Endometrial microvascular endothelial cells (primary cell): Measurements from ENCODE around the gene KDR. TPM values are rescaled to one million over a fixed set of nuclear protein-coding genes. Genes with fewer than 3 reads are reported as not detected.

Experiments
- in situ Hi-C: cut with HindIII; loops from 2 replicates; pipeline ENCODE4 v1.10.0; 2017; ENCODE audit warnings: low sequenced_read_pairs, low pct_unique_long_range_greater_than_20kb; ENCODE audit errors: inconsistent ontology term
- total RNA-seq: library from RNA; depleted of rRNA; stranded (reverse); fragments of >200 nt; gene quantifications from one replicate; pipeline ENCODE4 v1.2.3, GENCODE V29; 2015; ENCODE audit errors: inconsistent ontology term

The KDR gene
- total RNA-seq, 1 donor from 2014 or later = 84.6 TPM

DNA sequence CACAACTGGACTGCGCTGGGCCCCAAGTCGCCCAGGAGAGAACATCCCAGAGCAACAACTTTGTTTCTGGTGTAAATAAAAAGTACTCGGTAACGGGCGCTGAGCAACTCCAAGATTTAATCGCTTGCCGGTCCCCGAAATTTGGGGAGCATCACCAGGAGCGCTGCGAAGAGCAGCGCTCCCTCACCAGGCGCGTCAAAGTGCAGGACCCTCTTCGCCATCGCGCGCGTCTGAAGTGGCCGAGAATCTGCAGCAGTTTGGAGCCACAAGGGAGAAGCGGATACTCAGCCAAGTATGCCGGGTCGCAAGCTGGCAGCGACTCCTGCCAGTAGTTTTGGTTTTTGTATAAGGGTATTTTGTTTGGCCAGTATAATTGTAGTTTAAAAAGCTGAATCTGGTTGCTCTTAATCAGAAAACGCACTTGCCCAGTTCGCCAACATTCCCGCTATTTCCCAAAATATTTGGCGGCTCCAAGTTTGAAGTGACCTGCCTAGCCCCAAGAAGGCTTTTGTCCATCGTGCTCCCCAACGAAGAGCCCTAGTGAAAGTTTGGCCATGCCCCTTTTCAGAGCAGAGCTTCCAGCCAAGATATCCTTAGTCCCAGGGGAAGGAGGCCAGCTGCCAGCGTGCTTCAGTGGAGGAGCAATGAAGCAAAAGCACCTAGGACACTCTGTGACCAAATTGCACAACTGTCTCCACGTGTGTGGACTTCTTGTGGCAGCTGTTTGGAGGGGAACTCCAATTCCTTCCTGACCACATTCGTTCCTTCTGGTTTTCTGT, 557 bp upstream of the KDR start:
- in situ Hi-C loops = no loop called here

DNA sequence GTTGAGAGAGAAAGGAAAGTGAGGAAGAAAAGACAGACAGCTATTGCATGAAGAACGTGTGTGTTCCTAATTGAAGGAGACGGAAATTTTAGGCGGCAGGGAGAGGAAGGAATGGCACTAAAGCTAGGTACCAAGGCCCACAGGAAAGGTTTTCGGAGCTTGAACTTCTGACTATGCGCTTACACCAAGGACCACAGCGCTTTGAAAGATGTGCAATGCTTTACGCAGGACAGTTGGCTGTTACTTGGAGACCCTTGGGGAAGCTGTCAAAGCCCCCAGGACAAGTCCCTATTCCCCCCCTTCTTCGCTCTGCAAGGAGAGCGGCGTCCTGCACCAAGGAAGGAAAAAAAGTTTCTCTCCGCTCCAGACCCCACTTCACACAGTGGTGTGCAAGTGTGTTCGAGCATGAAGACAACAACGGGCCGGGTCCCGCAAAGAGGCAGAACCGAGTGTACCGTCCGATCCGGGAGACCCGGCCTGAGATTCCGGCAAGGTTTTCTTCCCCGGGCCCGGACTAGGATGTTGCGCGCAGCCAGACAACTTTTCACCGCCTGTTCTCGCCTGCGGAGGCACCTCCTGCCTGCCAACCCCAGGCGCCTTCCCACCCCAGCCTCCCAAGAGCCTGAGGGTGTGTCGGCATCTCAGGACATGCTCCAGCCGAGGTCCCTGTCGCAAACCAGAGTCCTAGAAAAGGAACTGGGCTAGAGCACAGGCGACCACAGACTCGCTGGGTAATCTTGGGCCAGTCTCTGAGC, 896 bp downstream of the KDR start:
- in situ Hi-C loops = loop anchor here (25.0 kb wide), 1 partner anchor 188 kb away; no protein-coding TSS in a partner anchor

DNA sequence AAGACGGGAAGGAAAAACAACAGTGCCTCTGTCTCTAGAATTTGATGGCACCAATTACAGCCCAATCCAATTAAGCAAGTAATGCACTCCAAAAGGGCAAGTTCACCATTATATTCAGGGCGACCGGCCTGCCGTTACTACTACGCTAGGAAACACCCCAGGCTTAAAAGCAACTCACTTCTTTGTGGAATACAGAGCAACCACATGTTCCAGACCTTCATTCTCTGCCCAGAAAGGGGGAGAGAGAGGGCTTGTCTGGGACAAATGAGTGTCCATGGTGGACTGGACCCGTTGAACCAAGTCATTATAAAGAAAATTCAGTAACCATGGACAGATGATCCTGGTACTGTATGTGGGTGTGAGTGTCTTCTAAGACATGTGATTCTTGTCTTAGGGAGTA, 1.6 kb downstream of the KDR start:
- in situ Hi-C loops = loop anchor here (25.0 kb wide), 1 partner anchor 189 kb away; no protein-coding TSS in a partner anchor

DNA sequence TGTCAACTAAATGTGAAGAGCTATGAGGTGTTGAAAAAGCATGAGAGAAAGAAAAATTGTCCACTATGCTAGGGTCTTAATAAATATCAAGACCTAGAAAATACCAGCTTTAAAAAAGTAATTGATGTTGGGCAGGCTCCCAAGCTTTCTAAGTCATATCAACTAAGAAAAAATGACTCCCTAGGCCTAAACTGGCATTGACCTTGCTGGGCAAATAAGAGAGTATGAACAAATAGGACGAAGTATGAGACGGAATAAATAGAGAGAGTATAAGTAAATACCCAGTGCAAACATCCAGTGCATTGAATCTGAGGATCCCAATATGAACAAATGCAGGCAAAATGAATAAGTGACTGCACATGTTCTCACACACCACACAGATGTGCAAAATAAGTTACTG, 3.2 kb downstream of the KDR start:
- in situ Hi-C loops = loop anchor here (25.0 kb wide), 1 partner anchor 190 kb away; no protein-coding TSS in a partner anchor

DNA sequence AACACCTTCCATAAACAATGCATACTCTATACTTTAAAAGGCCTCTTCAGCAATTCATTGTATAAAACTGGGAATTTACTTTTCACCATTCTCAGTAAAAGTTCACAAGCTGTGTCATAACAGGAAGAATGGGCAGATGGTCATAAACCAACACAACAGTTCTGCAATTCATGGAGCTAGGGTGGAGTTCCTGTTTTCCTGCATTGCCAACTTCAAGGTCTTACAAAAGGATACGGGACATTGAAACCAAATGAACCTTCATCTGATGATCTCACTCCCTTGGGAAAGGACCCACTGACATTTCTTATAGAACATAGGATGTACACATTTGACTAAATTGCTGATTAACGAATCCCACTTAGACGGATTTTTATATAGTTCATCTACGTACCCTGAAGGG, 4.1 kb downstream of the KDR start:
- in situ Hi-C loops = loop anchor here (25.0 kb wide), 1 partner anchor 191 kb away; no protein-coding TSS in a partner anchor

DNA sequence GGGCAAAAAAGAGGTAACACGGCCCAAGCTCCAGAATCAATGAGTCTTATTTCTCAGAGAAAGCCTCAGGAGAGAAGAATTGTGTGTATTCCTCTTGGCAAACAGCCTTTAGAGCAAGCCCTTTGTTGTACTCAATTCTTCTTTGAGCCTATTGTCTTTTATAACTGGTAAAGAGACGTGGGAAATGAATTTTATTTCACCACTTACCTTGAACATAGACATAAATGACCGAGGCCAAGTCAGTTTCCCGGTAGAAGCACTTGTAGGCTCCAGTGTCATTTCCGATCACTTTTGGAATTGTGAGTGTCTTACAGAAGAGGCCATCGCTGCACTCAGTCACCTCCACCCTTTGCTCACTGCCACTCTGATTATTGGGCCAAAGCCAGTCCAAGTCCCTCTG, 7.0 kb downstream of the KDR start:
- in situ Hi-C loops = loop anchor here (25.0 kb wide), 1 partner anchor 194 kb away; no protein-coding TSS in a partner anchor

DNA sequence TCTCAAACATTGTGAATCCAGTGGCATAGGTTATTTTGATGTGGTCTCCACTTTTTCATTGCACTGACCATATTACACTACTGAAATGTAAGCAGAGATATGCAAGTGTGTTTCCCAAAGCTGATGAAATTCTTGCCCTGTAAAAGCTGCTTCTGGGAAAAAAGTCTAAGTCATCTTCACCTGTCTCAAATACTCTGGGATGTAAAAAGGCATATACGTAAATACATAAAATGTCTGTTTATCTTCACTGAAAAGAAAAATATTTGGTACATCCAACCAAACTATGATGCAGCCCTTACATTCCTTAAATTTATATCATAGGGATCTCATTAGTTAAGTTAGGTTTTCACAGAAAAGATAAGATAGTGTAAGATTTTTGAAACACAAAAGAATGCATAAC, 7.9 kb downstream of the KDR start:
- in situ Hi-C loops = loop anchor here (25.0 kb wide), 1 partner anchor 195 kb away; no protein-coding TSS in a partner anchor

DNA sequence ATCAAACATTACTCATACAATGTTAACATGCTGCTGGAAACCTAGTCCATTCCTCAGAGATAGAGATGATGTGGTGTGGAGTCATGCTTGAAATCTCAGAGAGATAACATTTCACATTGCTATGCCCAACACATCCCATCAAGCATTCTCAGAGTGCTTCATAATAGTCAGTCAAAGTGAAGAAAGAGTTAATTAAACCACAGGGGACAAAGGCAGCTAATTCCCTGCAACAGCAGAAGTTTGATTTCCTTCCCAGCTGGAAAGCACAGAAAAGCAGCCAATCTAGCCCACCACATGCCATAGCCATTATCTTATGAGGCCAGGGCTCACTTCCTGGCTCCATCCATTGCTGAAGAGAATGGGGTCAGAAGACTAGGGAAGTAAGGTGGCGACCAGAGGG, 8.9 kb downstream of the KDR start:
- in situ Hi-C loops = loop anchor here (25.0 kb wide), 1 partner anchor 196 kb away; no protein-coding TSS in a partner anchor

DNA sequence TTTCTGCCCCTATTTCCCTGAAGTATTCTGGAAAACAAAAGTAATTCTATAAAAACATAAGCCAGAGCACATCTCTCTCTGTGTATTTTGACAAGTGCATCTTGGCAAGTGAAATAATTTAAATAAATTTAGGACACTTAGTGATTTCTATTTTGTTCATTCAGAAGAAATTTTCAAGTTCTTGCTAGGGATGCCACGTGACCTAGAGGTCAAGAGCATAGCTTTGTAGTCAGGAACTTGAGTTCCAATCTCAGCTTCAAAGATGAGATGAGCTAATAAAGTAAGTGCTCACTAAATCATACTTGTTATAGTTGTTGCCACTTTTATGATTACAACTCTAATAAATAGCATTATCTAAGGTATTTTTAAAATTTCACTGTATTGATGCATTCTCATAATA, 13.8 kb downstream of the KDR start:
- in situ Hi-C loops = loop anchor here (25.0 kb wide), 1 partner anchor 201 kb away; no protein-coding TSS in a partner anchor

DNA sequence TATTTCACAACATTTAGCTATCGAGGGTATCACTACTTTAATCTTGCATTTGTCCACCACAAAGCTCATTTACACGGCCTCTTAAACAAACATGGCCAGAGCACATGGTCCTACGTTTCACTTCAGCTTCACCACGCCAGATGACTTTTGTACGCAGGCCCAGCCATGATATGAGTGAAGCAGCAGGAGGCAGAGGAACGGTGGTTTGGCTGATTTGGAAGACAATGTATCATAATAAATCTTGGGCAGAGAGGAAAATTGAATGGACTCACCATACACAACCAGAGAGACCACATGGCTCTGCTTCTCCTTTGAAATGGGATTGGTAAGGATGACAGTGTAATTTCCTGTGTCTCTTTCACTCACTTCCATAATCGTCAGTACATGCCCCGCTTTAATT, 15.3 kb downstream of the KDR start:
- in situ Hi-C loops = loop anchor here (25.0 kb wide), 1 partner anchor 202 kb away; no protein-coding TSS in a partner anchor

DNA sequence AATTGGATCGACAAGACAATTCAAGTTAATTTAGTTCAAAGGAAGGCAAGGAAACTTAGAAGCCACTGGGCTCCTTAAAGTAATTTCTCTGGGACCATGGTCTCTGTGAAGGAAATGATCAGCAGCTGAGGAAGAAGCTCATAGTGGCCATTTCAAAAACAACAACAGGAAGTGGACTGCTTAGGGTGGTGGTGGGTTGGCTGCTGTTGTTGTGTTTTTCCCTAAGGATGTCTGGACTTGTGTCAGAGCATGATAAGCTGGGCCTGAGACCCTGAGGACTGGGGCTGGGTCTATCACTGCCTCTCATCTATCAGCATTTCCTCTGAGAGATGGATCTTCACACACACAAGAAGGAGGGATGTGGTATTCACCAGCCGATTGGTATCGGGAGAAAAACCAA, 18.3 kb downstream of the KDR start:
- in situ Hi-C loops = loop anchor here (25.0 kb wide), 1 partner anchor 205 kb away; no protein-coding TSS in a partner anchor

DNA sequence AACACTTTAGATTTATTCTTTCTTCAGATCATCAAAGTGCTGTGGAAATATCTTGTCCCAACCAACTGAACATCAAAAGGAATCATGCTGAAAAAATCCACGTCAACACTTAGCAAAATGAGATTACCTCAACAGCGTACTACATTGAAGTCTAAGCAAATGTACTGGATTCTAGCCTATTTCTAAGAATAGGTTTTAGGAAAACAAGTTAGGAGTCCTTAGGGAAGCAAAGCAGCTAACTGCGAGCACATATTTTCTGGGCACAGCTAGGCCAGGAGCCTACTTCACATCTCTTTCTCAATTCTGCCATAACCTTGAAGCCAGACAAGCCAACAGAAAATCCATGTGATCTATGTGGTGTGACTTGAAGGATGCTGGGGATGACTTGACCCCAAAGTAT, 22.2 kb downstream of the KDR start:
- in situ Hi-C loops = loop anchor here (25.0 kb wide), 1 partner anchor 209 kb away; no protein-coding TSS in a partner anchor

DNA sequence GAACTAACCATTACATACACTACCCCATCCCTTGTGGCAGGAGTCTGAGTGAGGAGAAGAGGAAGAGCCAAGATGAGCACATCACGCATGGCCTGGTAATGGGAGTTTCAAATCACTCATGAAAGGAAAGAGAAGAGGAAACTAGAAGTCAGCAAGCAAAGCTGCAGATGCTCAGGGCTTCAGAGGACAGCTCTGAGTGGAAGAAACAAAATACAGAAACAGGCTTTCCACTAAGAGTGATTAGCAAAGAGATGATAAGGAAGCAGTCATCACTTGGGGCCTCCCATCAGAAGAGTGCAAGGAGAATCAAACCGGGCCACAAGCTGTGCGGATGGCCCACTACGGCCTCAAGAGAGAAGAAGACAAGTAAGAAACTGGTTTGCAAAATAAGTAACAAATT, 25.6 kb downstream of the KDR start:
- in situ Hi-C loops = loop anchor here (25.0 kb wide), 1 partner anchor 212 kb away; no protein-coding TSS in a partner anchor

DNA sequence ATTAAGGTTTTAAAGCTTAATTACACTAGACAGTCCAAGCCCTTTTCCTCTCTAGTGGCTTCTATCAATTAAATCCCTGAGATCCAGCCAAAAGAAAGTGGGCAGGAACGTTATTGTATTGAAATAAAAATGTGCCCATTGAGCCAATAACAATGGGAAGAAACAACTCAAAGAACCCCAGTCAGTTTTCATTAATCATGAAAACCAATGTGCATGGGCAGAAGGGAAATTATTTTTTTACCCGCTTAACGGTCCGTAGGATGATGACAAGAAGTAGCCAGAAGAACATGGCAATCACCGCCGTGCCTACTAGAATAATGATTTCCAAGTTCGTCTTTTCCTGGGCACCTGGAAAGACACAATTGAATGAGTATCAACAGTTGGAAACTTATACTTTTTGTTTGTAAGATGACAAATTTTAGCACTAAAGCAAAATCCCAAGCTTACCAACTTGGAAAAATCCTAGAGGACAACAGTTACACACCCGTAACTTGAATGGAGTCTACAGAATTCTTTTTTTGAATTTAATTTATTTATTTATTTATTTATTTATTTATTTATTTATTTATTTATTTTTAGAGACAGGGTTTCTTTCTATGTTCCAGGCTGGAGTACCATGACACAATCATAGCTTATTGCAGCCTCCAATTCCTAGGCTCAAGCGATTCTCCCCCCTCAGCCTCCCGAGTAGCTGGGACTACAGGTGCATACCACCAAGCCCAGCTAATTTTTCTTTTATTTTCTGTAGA, 26.8 kb downstream of the KDR start:
- in situ Hi-C loops = no loop called here

DNA sequence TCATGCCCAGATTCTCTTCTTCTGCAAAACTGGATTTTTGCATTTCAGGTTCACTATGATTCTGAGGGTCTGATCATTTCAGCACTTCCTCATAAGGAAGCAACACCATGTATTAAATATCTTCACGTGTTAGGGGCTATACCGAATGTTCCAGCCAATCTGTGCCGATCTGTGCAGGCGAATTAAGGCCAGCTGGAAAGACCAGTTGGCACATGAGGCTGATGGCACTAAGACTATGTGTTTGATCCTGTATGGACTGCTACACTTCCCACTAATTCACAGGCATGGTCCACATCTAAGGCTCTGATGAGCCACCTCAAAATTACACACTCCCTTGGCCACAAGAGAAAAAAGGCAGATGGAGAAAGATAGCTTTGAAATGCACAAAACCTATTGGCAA, 28.8 kb downstream of the KDR start:
- in situ Hi-C loops = no loop called here

DNA sequence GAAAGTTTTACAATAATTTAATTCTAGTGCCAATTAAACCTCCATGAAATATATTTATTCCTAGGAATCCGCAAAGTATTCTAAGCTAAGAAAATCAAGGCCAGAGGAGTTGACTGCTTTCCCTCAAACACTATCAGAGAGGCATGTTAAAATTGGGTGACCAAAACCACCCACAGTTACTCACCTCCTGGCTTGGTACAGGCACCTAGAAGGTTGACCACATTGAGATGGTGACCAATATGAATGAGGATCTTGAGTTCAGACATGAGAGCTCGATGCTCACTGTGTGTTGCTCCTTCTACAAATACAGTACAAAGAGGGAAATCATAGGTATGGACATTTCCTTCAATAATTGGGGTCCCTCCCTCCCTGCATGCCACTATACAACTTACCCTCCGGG, 29.4 kb downstream of the KDR start:
- in situ Hi-C loops = no loop called here

DNA sequence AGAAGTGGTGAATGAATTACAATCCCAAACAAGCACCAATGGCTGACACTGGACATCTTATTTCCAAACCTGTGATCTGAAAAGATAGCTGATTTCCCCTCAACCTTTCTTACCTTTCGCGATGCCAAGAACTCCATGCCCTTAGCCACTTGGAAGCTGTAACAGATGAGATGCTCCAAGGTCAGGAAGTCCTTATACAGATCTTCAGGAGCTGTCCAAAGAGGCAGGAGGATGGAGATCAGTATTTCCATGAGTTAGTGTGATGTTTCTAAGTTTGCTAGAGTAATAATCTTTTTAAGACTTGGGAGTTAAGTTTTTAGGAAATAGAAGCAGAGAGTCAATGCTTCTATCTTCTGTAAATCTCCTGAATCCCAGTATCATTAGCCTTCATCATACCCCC, 32.9 kb downstream of the KDR start:
- in situ Hi-C loops = no loop called here

DNA sequence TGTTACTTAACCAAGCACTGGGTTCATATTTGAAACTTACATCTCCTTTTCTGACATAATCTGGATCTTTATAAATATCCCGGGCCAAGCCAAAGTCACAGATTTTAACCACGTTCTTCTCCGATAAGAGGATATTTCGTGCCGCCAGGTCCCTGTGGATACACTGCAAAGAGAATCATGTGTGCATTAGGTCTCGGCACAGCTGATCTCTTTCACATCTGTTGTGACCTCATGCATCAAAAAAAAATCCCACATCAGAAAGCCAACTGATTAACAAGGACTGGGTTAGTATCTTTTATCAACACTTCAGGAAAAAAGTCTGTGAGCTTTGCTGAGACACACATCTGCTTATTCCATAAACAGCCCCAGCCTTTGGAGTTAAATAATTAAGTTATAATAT, 35.5 kb downstream of the KDR start:
- in situ Hi-C loops = no loop called here

DNA sequence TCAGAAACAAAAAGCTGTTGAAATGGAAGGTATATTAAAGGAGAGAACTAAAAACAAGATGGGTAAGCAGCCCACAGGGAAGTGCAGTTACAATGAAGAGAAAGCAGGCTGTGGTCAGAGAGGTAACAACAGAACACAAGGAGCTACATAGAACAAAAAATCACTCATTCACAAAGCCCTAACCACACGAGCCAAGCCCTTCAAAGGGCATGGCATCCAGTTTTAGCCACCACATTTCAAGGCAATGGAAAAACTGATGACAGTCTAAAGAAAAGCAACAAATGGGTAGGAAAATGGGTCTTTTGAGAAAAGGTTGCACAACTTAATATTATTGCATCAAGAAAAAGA, 37.5 kb downstream of the KDR start:
- in situ Hi-C loops = no loop called here
